GM12878 (cell line): ENCODE data around the gene KRTAP10-8. TPM values are rescaled to one million over a fixed set of nuclear protein-coding genes. Genes with fewer than 3 reads are reported as not detected.

Experiments
- ATAC-seq: fragments of 200-7000 bp; cut with Tn5 transposase; 3 replicates; pipeline ENCODE4 v1.9.1; 2020; ENCODE audit warnings: mild to moderate bottlenecking, moderate library complexity
- BruUV-seq: library from RNA; stranded (reverse); fragments of 400-500 nt; replicated peaks from 2 replicates; lab custom pipeline; 2021; lab: Mats Ljungman, UMichigan
- CTCF ChIA-PET: fragments of 300-600 bp; sonication (Branson Sonifier 250); formaldehyde crosslinking; extraction: SDS; loops from one replicate; lab custom pipeline; 2021; ENCODE audit warnings: inconsistent platforms; lab: Yijun Ruan, JAX
- POLR2A ChIA-PET: fragments of 350-600 bp; formaldehyde crosslinking; extraction: SDS; loops from one replicate; lab custom pipeline; 2021; ENCODE audit warnings: inconsistent platforms; lab: Charles Lee
- RAD21 ChIA-PET: fragments of 300-600 bp; sonication (Branson Sonifier 250); formaldehyde crosslinking; loops from one replicate; lab custom pipeline; 2023; ENCODE audit warnings: antibody characterized with exemption; ENCODE audit not compliant: unreplicated experiment; lab: Charles Lee
- SMC1A ChIA-PET: fragments of 300-600 bp; sonication (Branson Sonifier 250); formaldehyde crosslinking; loops from one replicate; lab custom pipeline; 2023; ENCODE audit not compliant: unreplicated experiment, uncharacterized antibody; lab: Charles Lee
- DNase-seq: peaks from one replicate; pipeline ENCODE4 v3.0.0-alpha.2; 2011; ENCODE audit warnings: low read depth, low spot score
- FAIRE-seq: peaks from 3 replicates; lab custom pipeline; 2011; peaks lifted over from hg19 to GRCh38; lab: Jason Lieb, UNC
- H2AFZ ChIP-seq: 2 replicates; pipeline ENCODE4 v1.6.0; 2011; ENCODE audit warnings: low read depth, low read length, control low read depth; ENCODE audit not compliant: control insufficient read depth
- H3K27ac ChIP-seq: 2 replicates; pipeline ENCODE4 v1.5.1; 2011; ENCODE audit warnings: control low read depth; ENCODE audit not compliant: control insufficient read depth, insufficient read depth
- H3K27me3 ChIP-seq, 2 experiments: replicated peaks in 1 of 2; 2 replicates each; pipeline versions ENCODE4 v1.6.0 to v1.6.1; 2011; ENCODE audit warnings: low read length in 1 of 2; ENCODE audit not compliant: control insufficient read depth in 2 of 2, insufficient read depth in 2 of 2
- H3K36me3 ChIP-seq, 2 experiments: 2 replicates each; pipeline ENCODE4 v1.5.1; 2011; ENCODE audit warnings: low read length in 1 of 2; ENCODE audit not compliant: control insufficient read depth in 2 of 2, insufficient read depth in 2 of 2
- H3K4me1 ChIP-seq: 2 replicates; pipeline ENCODE4 v1.6.1; 2011; ENCODE audit warnings: mild to moderate bottlenecking, low read length, moderate library complexity, mixed read lengths; ENCODE audit not compliant: control insufficient read depth, insufficient read depth
- H3K4me2 ChIP-seq: 2 replicates; pipeline ENCODE4 v1.6.0; 2011; ENCODE audit warnings: control low read depth; ENCODE audit not compliant: control insufficient read depth, insufficient read depth
- H3K4me3 ChIP-seq: fragments of 200-600 bp; sonication (generic); 2 replicates; pipeline ENCODE4 v1.5.1; 2016
- H3K79me2 ChIP-seq: 2 replicates; pipeline ENCODE4 v1.6.0; 2011; ENCODE audit warnings: low read length; ENCODE audit not compliant: control insufficient read depth, insufficient read depth
- H3K9ac ChIP-seq: 2 replicates; pipeline ENCODE4 v1.8.0; 2011; ENCODE audit warnings: low read length, control low read depth, mixed read lengths; ENCODE audit not compliant: control insufficient read depth, insufficient read depth
- H3K9me3 ChIP-seq: replicated peaks from 3 replicates; pipeline ENCODE4 v1.5.1; 2011; ENCODE audit warnings: mild to moderate bottlenecking, low read length; ENCODE audit not compliant: control insufficient read depth, insufficient read depth
- H4K20me1 ChIP-seq: 2 replicates; pipeline ENCODE4 v1.6.0; 2011; ENCODE audit not compliant: control insufficient read depth, insufficient read depth
- JUND ChIP-seq: IDR thresholded peaks from 2 replicates; pipeline ENCODE4 v1.6.1; 2012; ENCODE audit warnings: low read depth, mild to moderate bottlenecking, low read length, improper control_type of control experiment, moderate library complexity
- PAX8 ChIP-seq: fragments of 450-650 bp; IDR thresholded peaks from 2 replicates; pipeline ENCODE4 v1.6.1; 2017; ENCODE audit warnings: mild to moderate bottlenecking, moderate library complexity
- PBX3 ChIP-seq: IDR thresholded peaks from 2 replicates; pipeline ENCODE4 v1.6.1; 2011; ENCODE audit warnings: mild to moderate bottlenecking, low read depth, low read length, moderate library complexity; ENCODE audit not compliant: insufficient replicate concordance
- PML ChIP-seq: IDR thresholded peaks from 2 replicates; pipeline ENCODE4 v1.6.1; 2012; ENCODE audit warnings: low read length, inconsistent platforms
- RELA ChIP-seq: fragments of 450-650 bp; IDR thresholded peaks from 2 replicates; pipeline ENCODE4 v1.8.0; 2014; ENCODE audit warnings: borderline replicate concordance; ENCODE audit not compliant: partially characterized antibody
- REST ChIP-seq: IDR thresholded peaks from 2 replicates; pipeline ENCODE4 v1.6.1; 2012; ENCODE audit warnings: mild to moderate bottlenecking, low read depth, low read length
- SIN3A ChIP-seq: IDR thresholded peaks from 2 replicates; pipeline ENCODE4 v1.6.1; 2012; ENCODE audit warnings: low read depth, low read length, improper control_type of control experiment
- SKIL ChIP-seq: fragments of 450-650 bp; IDR thresholded peaks from 2 replicates; pipeline ENCODE4 v1.6.1; 2017; ENCODE audit warnings: mild to moderate bottlenecking, low read depth, inconsistent platforms; ENCODE audit not compliant: poor library complexity, severe bottlenecking
- SPI1 ChIP-seq: IDR thresholded peaks from 2 replicates; pipeline ENCODE4 v1.6.1; 2011; ENCODE audit warnings: low read depth, mild to moderate bottlenecking, low read length, moderate library complexity, borderline replicate concordance; ENCODE audit not compliant: insufficient read depth
- STAT1 ChIP-seq: fragments of 450-650 bp; conservative IDR thresholded peaks from 2 replicates; pipeline ENCODE4 v1.6.1; 2014; ENCODE audit warnings: antibody characterized with exemption, mild to moderate bottlenecking
- WGBS: methylation state at CpG from one replicate; pipeline ENCODE4 v1.1.6; 2016; ENCODE audit warnings: low lambda C conversion rate; ENCODE audit not compliant: insufficient replicate concordance, insufficient coverage; ENCODE audit errors: missing lambda C conversion rate; 5-methylcytosine and 5-hydroxymethylcytosine counted together
- in situ Hi-C: fragments of 300-500 bp; cut with MboI; formaldehyde crosslinking; loops from 9 replicates; pipeline ENCODE4 v1.14.3; 2018; ENCODE audit warnings: mixed read lengths
- intact Hi-C: fragments of 100-400 bp; cut with micrococcal nuclease; formaldehyde crosslinking; loops from one replicate; pipeline ENCODE4 v1.14.2; 2022; ENCODE audit not compliant: unreplicated experiment
- polyA plus RNA-seq, 11 experiments: library from polyadenylated mRNA; depleted of rRNA in 4 of 11; unstranded in 6 of 11; stranded (reverse) in 5 of 11; fragments of >200 nt; fragmentation: Nextera tagmentation in 4 of 11; fragmentation: Illumina TruSeq in 1 of 11; extraction: Ambion mirVana in 4 of 11; extraction: Trizol in 1 of 11; gene quantifications; 1 replicate in 1 of 11; 2 replicates in 10 of 11; pipeline versions ENCODE4 v1.2.1 to v1.2.3, GENCODE V29; 2011 to 2016; ENCODE audit warnings: inconsistent platforms in 2 of 11, missing spikeins in 2 of 11, low read depth in 1 of 11
- total RNA-seq, 4 experiments: library from RNA; depleted of rRNA in 3 of 4; stranded (reverse); fragments of >200 nt in 3 of 4; fragmentation: Illumina TruSeq in 1 of 4; extraction: Trizol in 1 of 4; gene quantifications; 2 replicates each; pipeline versions ENCODE4 v1.2.1 to v1.2.3, GENCODE V29; 2013 to 2021

The KRTAP10-8 gene
- total and polyA plus RNA-seq, 10 of the 15 experiments (the other 5 are each of a cell fraction or from before 2014, with no cell fraction given), result not detected

- 44% methylated on average over 15 of the region's 15 CpGs for WGBS
- intact Hi-C loops, result no loop called here
- POLR2A ChIA-PET, result no interaction called here
- SMC1A ChIA-PET, result no interaction called here
- Histone ChIP-seq H3K4me3 (no peak overlapping the region), H3K9ac (no peak overlapping the region), H3K36me3 (no peaks in the 10 kb centered on the region), H4K20me1 (no peaks in the 10 kb centered on the region), H2AFZ (no peak overlapping the region), H3K4me1 (no peaks in the 10 kb centered on the region), H3K27ac (no peak overlapping the region), H3K4me2 (no peak overlapping the region), H3K79me2 (no peaks in the 10 kb centered on the region), H3K27me3 (no peaks in the 10 kb centered on the region), H3K9me3 (peaks cover 5% of the 10 kb centered on the region; the same call in 2 of the 3 replicates)
- RAD21 ChIA-PET, result no interaction called here
- FAIRE-seq, result no peak
- BruUV-seq, result no TSS peak
- TF ChIP-seq PML, result no peak
- no peak for TF ChIP-seq REST
- TF ChIP-seq JUND, result no peak
- no peak for TF ChIP-seq SPI1
- TF ChIP-seq SIN3A, result no peak
- no peak for TF ChIP-seq PAX8
- TF ChIP-seq STAT1, result no peak
- no peak for TF ChIP-seq RELA
- TF ChIP-seq PBX3, result no peak
- no peak for TF ChIP-seq SKIL
- in situ Hi-C loops, result no loop called here
- no peak for ATAC-seq
- CTCF ChIA-PET, result no interaction called here
- DNase-seq, result no peak
These were observed 29.8 kb upstream of the KRTAP10-8 start for GRCh38 chr21:44582055-44582454.
